HG03469 (cell line): ENCODE results near the gene P2RY6.
"Not testable (repeated sequence)": the region's sequence is repeated elsewhere in the genome, so short reads cannot be mapped to it uniquely, and the experiment has no call there.

ENCODE experiments used
- ATAC-seq: cut with Tn5 transposase; IDR thresholded peaks from one replicate; pipeline ENCODE4 v1.9.1; 2021; ENCODE audit warnings: mild to moderate bottlenecking, moderate library complexity, moderate number of reproducible peaks; ENCODE audit not compliant: unreplicated experiment

P2RY6 gene

DNA sequence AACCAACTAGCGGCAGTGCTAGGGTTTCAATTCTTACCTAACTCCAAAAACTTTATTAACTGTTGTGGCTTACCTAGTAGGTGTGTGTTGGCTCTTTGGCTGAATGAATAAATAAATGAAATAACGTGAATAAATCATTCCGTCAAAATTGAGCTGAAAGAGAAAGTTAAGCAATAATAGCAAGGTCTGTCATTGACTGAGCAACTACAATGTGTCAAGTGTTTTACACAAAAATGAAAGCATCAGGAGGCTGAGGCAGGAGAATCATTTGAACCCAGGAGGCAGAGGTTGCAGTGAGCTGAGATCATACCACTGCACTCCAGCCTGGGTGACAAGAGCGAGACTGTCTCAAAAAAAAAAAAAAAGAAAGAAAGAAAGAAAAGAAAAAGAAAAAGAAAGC, 2.1 kb downstream of the P2RY6 start:
- ATAC-seq: not testable (repeated sequence)

- no peak for ATAC-seq
These were observed 2.7 kb downstream of the P2RY6 start for GRCh38 chr11:73274722-73275380.

GRCh38 chr11:73275381-73275750, 3.2 kb downstream of the P2RY6 start:
- ATAC-seq: no peak

DNA sequence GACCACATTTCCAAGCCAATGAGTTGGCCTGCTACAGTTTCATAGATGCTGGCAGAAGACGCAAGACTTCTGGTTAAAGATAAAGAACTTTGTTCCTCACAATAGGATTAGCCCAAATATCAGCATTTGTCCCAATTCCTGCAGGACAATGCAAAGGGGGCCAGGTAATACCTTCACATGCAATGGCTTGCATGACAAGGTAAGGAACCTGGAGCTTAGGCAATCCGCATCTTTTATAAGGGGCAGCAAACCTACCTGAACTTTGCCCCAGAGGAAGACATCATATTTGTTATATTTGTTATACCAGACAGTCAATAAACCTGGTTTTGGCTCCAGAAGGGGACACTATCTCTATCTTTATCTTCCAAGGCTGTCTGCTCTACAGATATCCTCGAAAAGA, 5.3 kb downstream of the P2RY6 start:
- no peak for ATAC-seq

- no peak for ATAC-seq
These were observed 8.5 kb downstream of the P2RY6 start for GRCh38 chr11:73280626-73281025.

DNA sequence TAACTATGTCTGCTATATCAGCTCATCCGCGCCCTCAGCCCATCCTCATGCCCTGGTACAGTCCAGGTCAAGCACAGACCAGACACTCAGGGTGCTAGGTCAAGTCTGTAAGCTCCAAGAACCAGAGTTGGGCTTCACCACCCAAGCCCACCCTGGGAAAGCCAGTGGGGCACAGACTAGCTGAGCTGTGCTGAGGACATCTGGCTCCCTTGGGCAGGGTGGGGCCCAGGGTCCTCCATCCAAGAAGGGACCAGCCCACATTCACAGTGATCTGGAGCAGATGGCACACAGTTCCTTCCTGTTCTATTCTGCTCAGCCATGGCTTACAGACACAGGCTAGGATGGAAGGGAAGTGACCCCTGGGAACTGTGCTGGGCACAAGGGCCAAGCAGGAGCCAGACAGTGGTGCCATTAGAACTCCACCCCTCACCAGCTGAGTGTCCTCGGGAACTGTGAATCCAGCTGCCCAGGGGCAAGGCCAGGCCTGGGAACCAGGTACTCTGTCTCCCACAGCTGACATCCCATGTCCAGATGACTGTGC, 9.1 kb downstream of the P2RY6 start:
- no peak for ATAC-seq

DNA sequence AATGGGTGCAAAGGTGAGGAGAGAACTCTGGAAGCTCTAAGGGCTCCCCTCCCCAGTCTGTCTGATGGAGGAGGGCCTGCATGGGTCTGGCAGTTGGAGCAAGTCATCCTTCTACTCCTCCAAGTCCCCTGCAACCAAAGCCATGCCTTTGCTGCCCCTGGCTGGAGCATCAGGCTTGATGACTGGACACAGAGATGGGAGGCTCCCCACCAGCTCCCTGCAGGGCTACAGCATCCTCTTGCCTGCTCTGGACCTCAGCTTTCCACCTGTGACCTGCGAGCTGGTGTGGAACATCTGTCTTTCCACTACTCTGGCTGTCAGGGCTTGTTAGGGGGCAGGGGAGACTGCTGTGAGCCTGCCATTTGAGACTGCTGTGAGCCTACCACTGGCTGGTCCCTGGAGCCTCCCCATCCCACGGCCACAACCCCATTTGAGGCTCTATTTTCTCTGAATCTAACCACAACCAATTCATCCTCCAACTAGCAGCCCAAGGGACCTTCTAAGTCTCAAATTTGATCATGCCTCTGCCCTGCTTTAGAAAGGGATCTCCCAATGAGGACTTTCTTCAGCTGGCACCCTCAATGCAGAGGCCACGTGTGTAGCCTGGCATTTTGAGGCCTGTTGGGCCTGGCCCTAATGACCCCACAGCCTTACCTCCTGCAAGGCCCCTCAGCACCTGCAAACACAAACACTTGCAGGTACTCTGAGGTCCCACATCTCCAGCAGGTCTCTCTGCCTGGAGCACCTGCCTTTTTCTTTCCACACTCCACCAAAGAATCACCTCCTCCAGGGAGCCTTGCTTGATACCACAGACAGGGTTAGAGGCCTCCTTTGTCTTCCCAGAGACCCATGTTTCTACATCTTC, 9.9 kb downstream of the P2RY6 start:
- ATAC-seq: no peak

- no peak for ATAC-seq
These were observed 11.3 kb downstream of the P2RY6 start for GRCh38 chr11:73283276-73284000.

- ATAC-seq: no peak
These were observed 12.0 kb downstream of the P2RY6 start for GRCh38 chr11:73284106-73284505.

DNA sequence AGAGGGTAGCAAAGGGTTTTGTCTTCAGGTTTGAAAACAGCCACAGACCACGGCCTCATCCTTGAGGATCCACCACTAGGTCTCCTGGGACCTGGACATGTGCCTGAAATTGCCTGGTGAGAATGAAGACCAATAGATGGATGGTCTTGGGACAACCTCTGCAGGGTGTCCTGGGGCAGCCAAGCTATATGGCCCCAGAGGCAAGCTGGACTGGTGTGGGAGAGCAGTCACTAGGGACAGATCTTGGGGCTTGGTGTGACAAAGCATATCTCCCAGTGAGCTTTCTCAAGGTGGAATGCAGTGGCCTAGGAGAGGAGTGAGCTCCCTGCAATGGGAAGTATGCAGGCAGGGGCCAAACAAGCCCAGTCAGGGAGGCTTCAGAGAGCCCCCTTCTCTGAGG, 13.6 kb downstream of the P2RY6 start:
- ATAC-seq: no peak

DNA sequence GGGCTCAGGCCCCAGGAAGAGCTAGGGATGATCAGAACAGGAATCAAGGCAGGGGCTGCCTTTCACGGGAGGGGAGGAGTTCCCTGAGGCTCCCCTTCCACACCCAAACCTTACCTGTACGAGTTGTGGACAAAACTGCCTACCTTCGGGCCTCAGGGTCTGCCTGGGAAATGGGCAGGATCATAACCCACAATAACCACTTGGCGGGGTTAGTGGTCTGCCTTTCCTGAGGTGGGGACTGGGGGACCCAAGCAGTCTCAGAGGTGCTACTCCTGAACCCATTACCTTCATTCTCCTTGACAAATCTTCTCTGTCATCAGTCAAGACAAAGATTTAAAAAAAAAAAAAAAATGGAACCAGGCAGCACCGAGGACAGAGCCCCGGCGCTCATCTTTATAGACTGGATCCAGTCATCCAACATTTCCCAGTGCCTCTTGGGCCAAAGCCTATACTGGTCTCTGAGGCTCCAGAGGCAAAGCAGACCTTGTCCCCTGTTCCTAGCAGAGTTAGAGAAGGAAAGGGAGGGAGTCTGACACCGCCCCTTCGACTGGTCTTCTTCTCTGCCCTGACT, 14.2 kb downstream of the P2RY6 start:
- ATAC-seq: no peak

- no peak for ATAC-seq
These were observed 15.4 kb downstream of the P2RY6 start for GRCh38 chr11:73287400-73288101.

- no peak for ATAC-seq
These were observed 16.2 kb downstream of the P2RY6 start for GRCh38 chr11:73288192-73288872.

- no peak for ATAC-seq
These were observed 17.0 kb downstream of the P2RY6 start for GRCh38 chr11:73288873-73289707.

DNA sequence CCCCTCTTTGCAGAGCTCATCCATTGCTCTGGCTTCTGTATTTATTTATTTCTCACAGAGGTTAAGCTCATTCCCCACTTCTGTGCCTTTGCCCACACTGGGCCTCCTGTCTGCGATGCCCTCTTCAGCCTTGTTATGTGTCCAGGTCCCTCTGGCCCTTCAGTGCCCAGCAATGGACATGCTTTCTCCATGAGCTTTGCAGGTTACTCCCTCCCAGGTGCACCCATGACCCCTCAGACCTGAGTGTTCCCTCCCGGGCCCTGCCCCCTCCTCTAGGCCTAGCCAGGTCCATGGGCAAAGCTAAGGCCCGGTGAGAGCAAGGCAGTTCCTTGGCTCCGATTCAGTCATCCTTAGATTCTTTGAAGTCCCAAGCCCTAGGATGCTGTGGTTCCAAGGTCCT, 18.4 kb downstream of the P2RY6 start:
- ATAC-seq: no peak

- ATAC-seq: no peak
These were observed 19.1 kb downstream of the P2RY6 start for GRCh38 chr11:73291196-73291595.

DNA sequence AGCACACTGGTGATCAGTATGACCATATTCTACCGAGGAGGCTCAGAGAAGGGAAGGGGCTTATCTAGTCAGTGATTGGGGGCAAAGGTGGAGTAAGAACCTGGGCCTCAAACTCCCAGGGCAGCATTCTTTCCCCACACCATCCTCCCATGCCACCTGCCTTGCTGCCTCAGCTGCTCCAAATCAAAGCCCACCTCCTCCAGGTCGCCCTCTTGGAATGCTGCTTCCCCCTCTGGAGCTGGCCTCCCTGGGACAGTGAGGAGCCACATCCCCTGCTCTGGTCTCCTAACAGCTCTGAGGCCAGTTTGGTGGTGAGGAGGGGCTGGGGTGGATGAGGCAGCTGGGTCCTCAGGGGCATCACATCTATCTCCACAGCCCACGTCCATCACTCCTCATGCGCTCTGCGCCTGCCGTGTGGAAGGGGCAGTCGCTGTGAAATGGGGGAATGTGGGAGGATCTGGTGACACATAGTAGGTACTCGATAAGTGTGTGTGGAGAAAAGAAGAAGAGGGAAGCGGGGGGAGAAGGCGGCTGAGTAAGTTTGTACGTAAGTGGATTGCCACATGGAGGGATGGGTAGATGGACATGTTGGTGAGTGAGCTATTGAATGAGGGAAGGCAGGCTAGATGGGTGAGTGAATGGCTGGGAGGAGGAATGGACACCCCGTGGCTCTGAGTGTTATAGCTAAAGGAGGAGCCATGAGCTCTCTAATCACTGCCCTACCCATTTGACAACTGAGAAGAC, 19.8 kb downstream of the P2RY6 start:
- ATAC-seq: no peak

- no peak for ATAC-seq
These were observed 20.4 kb downstream of the P2RY6 start for GRCh38 chr11:73292525-73292894.
